ENCODE measurements around the gene DNAH10.

GRCh38 chr12:123854918-123855317, 92.8 kb downstream of the DNAH10 start:
- TF ChIP-seq EP300 (IDR thresholded peaks at IDR 0.05) (no peak), CTCF (IDR thresholded peaks at IDR 0.05) (no peak), POLR2A (IDR thresholded peaks at IDR 0.05) (no peak)
